Liver (tissue), 9 donors: ENCODE results near the gene CCDC195. TPM values are rescaled to one million over a fixed set of nuclear protein-coding genes. Genes with fewer than 3 reads are reported as not detected.
"Not testable (repeated sequence)": the region's sequence is repeated elsewhere in the genome, so short reads cannot be mapped to it uniquely, and the experiment has no call there.

Source experiments
- DNase-seq: peaks from one replicate; pipeline ENCODE4 v3.0.0-alpha.2; 2017; ENCODE audit warnings: low spot score
- H3K27ac ChIP-seq, 2 donors: one replicate each; pipeline ENCODE4 v1.7.0; 2013; ENCODE audit warnings: inconsistent platforms in 2 of 2, low read length in 2 of 2, control low read depth in 1 of 2, low read depth in 1 of 2, mild to moderate bottlenecking in 1 of 2
- H3K27me3 ChIP-seq, 4 donors: one replicate each; pipeline versions ENCODE4 v1.6.1 to v1.7.0; 2013; ENCODE audit warnings: low read length in 3 of 4, inconsistent platforms in 1 of 4, mild to moderate bottlenecking in 1 of 4, moderate library complexity in 1 of 4; ENCODE audit not compliant: control insufficient read depth in 4 of 4, insufficient read depth in 4 of 4
- H3K36me3 ChIP-seq, 4 donors: one replicate each; pipeline versions ENCODE4 v1.6.1 to v1.7.0; 2013; ENCODE audit warnings: low read length in 3 of 4, mild to moderate bottlenecking in 3 of 4, low read depth in 1 of 4, moderate library complexity in 1 of 4; ENCODE audit not compliant: control insufficient read depth in 4 of 4, insufficient read depth in 3 of 4
- H3K4me1 ChIP-seq, 4 donors: one replicate each; pipeline versions ENCODE4 v1.6.1 to v1.7.0; 2013; ENCODE audit warnings: low read length in 3 of 4, mild to moderate bottlenecking in 3 of 4, moderate library complexity in 1 of 4; ENCODE audit not compliant: control insufficient read depth in 4 of 4, insufficient read depth in 4 of 4
- H3K4me3 ChIP-seq, 3 donors: one replicate each; pipeline versions ENCODE4 v1.6.1 to v1.7.0; 2013; ENCODE audit warnings: low read length in 3 of 3, control low read depth in 1 of 3, low read depth in 1 of 3, mild to moderate bottlenecking in 1 of 3
- H3K9ac ChIP-seq, 2 donors: one replicate each; pipeline ENCODE4 v1.7.0; 2013; ENCODE audit warnings: low read length in 2 of 2, mild to moderate bottlenecking in 2 of 2, moderate library complexity in 2 of 2, control low read depth in 1 of 2, low read depth in 1 of 2
- H3K9me3 ChIP-seq, 4 donors: one replicate each; pipeline versions ENCODE4 v1.6.1 to v1.7.0; 2013; ENCODE audit warnings: low read length in 3 of 4; ENCODE audit not compliant: control insufficient read depth in 4 of 4
- FOXA1 ChIP-seq: IDR thresholded peaks from 2 replicates; pipeline ENCODE4 v1.6.1; 2016; ENCODE audit warnings: antibody characterized with exemption
- FOXA2 ChIP-seq: IDR thresholded peaks from 2 replicates; pipeline ENCODE4 v1.6.1; 2016; ENCODE audit warnings: antibody characterized with exemption
- HNF4A ChIP-seq, 2 donors: conservative IDR thresholded peaks; 2 replicates each; pipeline ENCODE4 v1.6.1; 2016; ENCODE audit warnings: antibody characterized with exemption in 2 of 2, mild to moderate bottlenecking in 2 of 2
- HNF4G ChIP-seq: IDR thresholded peaks from 2 replicates; pipeline ENCODE4 v1.6.1; 2016; ENCODE audit warnings: antibody characterized with exemption
- JUND ChIP-seq, 2 donors: IDR thresholded peaks; 2 replicates each; pipeline ENCODE4 v1.6.1; 2016; ENCODE audit warnings: antibody characterized with exemption in 2 of 2
- RAD21 ChIP-seq, 2 donors: IDR thresholded peaks; 2 replicates each; pipeline ENCODE4 v1.6.1; 2016; ENCODE audit warnings: antibody characterized with exemption in 2 of 2, mild to moderate bottlenecking in 2 of 2
- RXRA ChIP-seq, 2 donors: IDR thresholded peaks; 2 replicates each; pipeline ENCODE4 v1.6.1; 2017 to 2018; ENCODE audit warnings: antibody characterized with exemption in 2 of 2, mild to moderate bottlenecking in 1 of 2
- SP1 ChIP-seq: IDR thresholded peaks from 2 replicates; pipeline ENCODE4 v1.6.1; 2018; ENCODE audit warnings: antibody characterized with exemption, mild to moderate bottlenecking
- YY1 ChIP-seq: IDR thresholded peaks from 2 replicates; pipeline ENCODE4 v1.6.1; 2016; ENCODE audit warnings: antibody characterized with exemption, mild to moderate bottlenecking
- ZBTB33 ChIP-seq: IDR thresholded peaks from 2 replicates; pipeline ENCODE4 v1.6.1; 2016; ENCODE audit warnings: antibody characterized with exemption
- WGBS: extraction: QIAGEN DNeasy Blood & Tissue Kit; methylation state at CpG from one replicate; pipeline ENCODE4 v1.1.7; 2013; 5-methylcytosine and 5-hydroxymethylcytosine counted together
- polyA plus RNA-seq, 2 donors: library from polyadenylated mRNA; stranded (reverse) in 1 of 2; unstranded in 1 of 2; fragments of 200-250 nt in 1 of 2; fragments of >200 nt in 1 of 2; fragmentation: Nextera tagmentation in 1 of 2; extraction: Ambion mirVana in 1 of 2; gene quantifications; one replicate each; pipeline versions ENCODE4 v1.2.1 to v1.2.3, GENCODE V29; 2013 to 2015
- total RNA-seq, 2 donors: library from RNA; depleted of rRNA; stranded (reverse); fragments of >200 nt; gene quantifications; one replicate each; pipeline ENCODE4 v1.2.3, GENCODE V29; 2014
- TF ChIP-seq, protein P1 (sequence below): IDR thresholded peaks from 2 replicates; pipeline ENCODE4 v1.6.1; 2016; ENCODE audit warnings: antibody characterized with exemption
- TF ChIP-seq, protein P2 (sequence below): IDR thresholded peaks from 2 replicates; pipeline ENCODE4 v1.6.1; 2016; ENCODE audit warnings: antibody characterized with exemption
- TF ChIP-seq, protein P3 (sequence below): IDR thresholded peaks from 2 replicates; pipeline ENCODE4 v1.6.1; 2016; ENCODE audit warnings: antibody characterized with exemption, mild to moderate bottlenecking
- donor health status: healthy.
- donor health status: healthy.
- donor health status: healthy.
- donor health status: healthy.
- donor health status: healthy.

The CCDC195 gene
- total and polyA plus RNA-seq, 4 donors, result not detected

DNA sequence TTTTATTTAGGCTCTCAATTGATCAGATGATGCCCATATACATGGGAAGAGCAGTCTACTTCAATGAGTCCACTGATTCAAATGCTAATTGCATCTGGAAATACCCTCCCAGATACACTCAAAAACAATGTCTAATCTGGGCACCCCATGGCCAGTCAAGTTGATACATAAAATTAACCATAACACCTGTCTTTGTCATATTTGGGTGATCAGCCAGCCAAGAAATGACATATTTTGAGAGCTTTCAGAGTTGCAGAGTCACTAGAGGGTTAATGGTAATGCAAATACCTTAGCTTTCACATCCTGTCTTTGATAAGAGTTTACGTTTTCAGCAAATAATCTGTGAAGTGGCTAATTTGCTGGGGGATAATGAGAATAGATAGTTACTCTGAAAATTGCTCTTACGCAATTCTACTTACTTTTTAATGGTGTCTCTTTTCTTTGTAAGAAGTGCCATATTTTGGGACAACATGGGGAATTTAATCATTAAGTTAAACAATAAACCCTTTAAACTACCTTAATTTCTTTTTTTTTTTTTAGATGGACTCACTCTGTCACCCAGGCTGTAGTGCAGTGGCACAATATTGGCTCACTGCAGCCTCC, 49.1 kb downstream of the CCDC195 start:
- H3K36me3 ChIP-seq, result no peaks in the 10 kb centered on the region
- TF ChIP-seq YY1, result no peak
- TF ChIP-seq JUND (IDR thresholded peaks at IDR 0.05), result no peak
- no peak for TF ChIP-seq FOXA1
- TF ChIP-seq, protein P1, sequence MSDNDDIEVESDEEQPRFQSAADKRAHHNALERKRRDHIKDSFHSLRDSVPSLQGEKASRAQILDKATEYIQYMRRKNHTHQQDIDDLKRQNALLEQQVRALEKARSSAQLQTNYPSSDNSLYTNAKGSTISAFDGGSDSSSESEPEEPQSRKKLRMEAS, result no peak
- DNase-seq, result no peak
- H3K27me3 ChIP-seq, result no peaks in the 10 kb centered on the region
- no peak overlapping the region for H3K27ac ChIP-seq
- peaks cover 0 to 4% (median 0%) of the 10 kb centered on the region in 4 donors for H3K9me3 ChIP-seq
- WGBS, result 53% methylated on average over 2 of the region's 2 CpGs
- H3K9ac ChIP-seq, result no peak overlapping the region
- peaks cover 0 to 1% (median under 1%) of the 10 kb centered on the region in 4 donors for H3K4me1 ChIP-seq
- H3K4me3 ChIP-seq, result no peak overlapping the region

DNA sequence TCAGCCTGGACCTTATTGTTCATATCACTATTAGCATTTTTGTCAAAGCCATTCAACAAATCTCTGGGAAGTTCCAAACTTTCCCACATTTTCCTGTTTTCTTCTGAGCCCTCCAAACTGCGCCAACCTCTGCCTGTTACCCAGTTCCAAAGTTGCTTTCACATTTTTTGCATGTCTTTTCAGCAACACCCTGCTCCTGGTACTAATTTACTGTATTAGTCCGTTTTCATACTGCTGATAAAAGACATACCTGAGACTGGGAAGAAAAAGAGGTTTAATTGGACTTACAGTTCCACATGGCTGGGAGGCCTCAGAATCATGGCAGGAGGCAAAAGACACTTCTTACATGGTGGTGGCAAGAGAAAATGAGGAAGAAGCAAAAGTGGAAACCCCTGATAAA, 52.8 kb downstream of the CCDC195 start:
- H3K9me3 ChIP-seq, H3K4me3 ChIP-seq, H3K4me1 ChIP-seq, H3K9ac ChIP-seq, DNase-seq, H3K36me3 ChIP-seq, H3K27me3 ChIP-seq, H3K27ac ChIP-seq: not testable (repeated sequence)
- WGBS, result 75% methylated on average over 2 of the region's 2 CpGs

DNA sequence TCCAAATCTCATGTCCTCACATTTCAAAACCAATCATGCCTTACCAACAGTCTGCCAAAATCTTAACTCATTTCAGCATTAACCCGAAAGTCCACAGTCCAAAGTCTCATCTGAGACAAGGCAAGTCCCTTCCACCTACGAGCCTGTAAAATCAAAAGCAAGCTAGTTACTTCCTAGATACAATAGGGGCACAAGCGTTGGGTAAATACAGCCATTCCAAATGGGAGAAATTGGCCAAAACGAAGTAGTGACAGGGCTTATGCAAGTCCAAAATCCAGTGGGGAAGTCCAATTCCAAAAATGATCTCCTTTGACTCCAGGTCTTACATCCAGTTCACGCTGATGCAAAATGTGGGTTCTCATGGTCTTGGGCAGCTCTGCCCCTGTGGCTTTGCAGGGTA, 54.5 kb downstream of the CCDC195 start:
- not testable (repeated sequence) for H3K4me3 ChIP-seq, H3K36me3 ChIP-seq, H3K9me3 ChIP-seq, H3K27me3 ChIP-seq, DNase-seq, H3K9ac ChIP-seq, H3K4me1 ChIP-seq, H3K27ac ChIP-seq
- TF ChIP-seq ZBTB33 (peak; percentile 37), JUND (IDR thresholded peaks at IDR 0.05) (peak; percentile 38 to 47), FOXA2 (peak; percentile 46), HNF4G (peak; percentile 92), YY1 (peak; percentile 50), SP1 (peak; percentile 91), RXRA (IDR thresholded peaks at IDR 0.05) (peak; percentile 57 to 67), RAD21 (IDR thresholded peaks at IDR 0.05) (peak in 1 of 2 donors; percentile 19), HNF4A (conservative IDR thresholded peaks at IDR 0.05) (peak; percentile 92 to 97), FOXA1 (peak; percentile 22)
- TF ChIP-seq, protein P2, sequence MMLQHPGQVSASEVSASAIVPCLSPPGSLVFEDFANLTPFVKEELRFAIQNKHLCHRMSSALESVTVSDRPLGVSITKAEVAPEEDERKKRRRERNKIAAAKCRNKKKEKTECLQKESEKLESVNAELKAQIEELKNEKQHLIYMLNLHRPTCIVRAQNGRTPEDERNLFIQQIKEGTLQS, result peak; percentile 51
- TF ChIP-seq, protein P1, result peak; percentile 63
- TF ChIP-seq, protein P3, sequence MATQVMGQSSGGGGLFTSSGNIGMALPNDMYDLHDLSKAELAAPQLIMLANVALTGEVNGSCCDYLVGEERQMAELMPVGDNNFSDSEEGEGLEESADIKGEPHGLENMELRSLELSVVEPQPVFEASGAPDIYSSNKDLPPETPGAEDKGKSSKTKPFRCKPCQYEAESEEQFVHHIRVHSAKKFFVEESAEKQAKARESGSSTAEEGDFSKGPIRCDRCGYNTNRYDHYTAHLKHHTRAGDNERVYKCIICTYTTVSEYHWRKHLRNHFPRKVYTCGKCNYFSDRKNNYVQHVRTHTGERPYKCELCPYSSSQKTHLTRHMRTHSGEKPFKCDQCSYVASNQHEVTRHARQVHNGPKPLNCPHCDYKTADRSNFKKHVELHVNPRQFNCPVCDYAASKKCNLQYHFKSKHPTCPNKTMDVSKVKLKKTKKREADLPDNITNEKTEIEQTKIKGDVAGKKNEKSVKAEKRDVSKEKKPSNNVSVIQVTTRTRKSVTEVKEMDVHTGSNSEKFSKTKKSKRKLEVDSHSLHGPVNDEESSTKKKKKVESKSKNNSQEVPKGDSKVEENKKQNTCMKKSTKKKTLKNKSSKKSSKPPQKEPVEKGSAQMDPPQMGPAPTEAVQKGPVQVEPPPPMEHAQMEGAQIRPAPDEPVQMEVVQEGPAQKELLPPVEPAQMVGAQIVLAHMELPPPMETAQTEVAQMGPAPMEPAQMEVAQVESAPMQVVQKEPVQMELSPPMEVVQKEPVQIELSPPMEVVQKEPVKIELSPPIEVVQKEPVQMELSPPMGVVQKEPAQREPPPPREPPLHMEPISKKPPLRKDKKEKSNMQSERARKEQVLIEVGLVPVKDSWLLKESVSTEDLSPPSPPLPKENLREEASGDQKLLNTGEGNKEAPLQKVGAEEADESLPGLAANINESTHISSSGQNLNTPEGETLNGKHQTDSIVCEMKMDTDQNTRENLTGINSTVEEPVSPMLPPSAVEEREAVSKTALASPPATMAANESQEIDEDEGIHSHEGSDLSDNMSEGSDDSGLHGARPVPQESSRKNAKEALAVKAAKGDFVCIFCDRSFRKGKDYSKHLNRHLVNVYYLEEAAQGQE, result peak; percentile 48
- WGBS, result 33% methylated on average over 5 of the region's 5 CpGs
